ENCODE measurements around the gene DPP6.

DNA sequence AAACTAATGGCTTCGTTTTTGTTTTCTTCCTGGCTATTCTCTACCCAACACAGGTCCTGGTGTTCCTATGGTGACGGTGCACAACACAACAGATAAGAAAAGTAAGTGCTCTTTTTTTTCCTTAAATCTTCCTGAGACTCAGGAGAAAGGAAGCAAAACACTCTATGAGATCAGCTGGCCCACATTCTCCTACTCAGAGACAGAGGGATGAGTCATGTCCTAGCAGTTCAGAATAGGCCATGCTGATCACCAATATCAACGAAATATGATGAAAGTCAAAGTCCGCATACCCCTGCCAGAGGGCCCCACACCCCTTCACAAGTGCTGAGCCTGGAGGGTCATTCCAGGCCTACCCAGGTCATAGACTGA lies 801.5 kb downstream of the DPP6 start:
- TF ChIP-seq RAD21 (IDR thresholded peaks at IDR 0.05; ENCODE audit: low read depth) (no peak), YY1 (IDR thresholded peaks at IDR 0.05; ENCODE audit: low read depth) (no peak)

All from Ishikawa (cell line).